ENCODE data around the gene TUBGCP6. TPM values are rescaled to one million over a fixed set of nuclear protein-coding genes. Genes with fewer than 3 reads are reported as not detected.

The TUBGCP6 gene
- total RNA-seq, 1 experiment from 2014 or later, result 38.6 TPM

DNA sequence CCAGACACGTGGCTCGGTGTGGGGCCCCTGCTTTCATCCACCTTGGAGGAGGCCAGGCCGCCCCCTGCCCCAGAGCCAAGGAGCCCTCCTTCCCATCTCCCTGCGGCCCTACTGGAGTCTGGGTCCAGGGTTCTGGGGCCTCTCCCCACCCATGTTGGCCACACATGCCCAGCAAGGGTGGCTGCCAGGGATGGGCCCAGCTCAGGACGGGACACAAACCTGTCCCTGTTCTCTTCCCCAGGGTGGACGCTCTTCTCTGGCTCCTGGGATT lies 69.7 kb downstream of the TUBGCP6 start:
- no peak for DNase-seq (ENCODE audit: low read depth, low spot score)
- no peaks in the 10 kb centered on the region for H3K9me3 ChIP-seq (ENCODE audit: control insufficient read depth in 1 of 2, insufficient read depth in 1 of 2, low read depth in 1 of 2, low read length in 2 of 2)
- H3K4me1 ChIP-seq (ENCODE audit: control insufficient read depth in 1 of 2, insufficient read depth in 2 of 2, low read length in 2 of 2), result no peaks in the 10 kb centered on the region
- no peak overlapping the region for H3K9ac ChIP-seq (ENCODE audit: low read length)
- no peaks in the 10 kb centered on the region for H3K9me2 ChIP-seq (ENCODE audit: insufficient read depth)
- CTCF ChIA-PET, result no interaction called here
- no peak for ATAC-seq
- BruUV-seq (replicated peaks), result no TSS peak
- H3K4me2 ChIP-seq (ENCODE audit: low read length), result no peak overlapping the region
- POLR2A ChIA-PET, result no interaction called here
- no peak overlapping the region for H3K27ac ChIP-seq (ENCODE audit: low read depth, low read length)
- no peak overlapping the region for H2AFZ ChIP-seq (ENCODE audit: low read depth, low read length, poor library complexity, severe bottlenecking)
- H4K20me1 ChIP-seq (ENCODE audit: insufficient read depth), result no peaks in the 10 kb centered on the region
- intact Hi-C loops (cut with micrococcal nuclease), result no loop called here
- H3K27me3 ChIP-seq (ENCODE audit: insufficient read depth, low read length), result no peaks in the 10 kb centered on the region
- RAD21 ChIA-PET (ENCODE audit: low non-redundant PET in 1 of 2, low total read pairs in 2 of 2, uncharacterized antibody in 2 of 2, unreplicated experiment in 2 of 2), result no interaction called here
- no peak overlapping the region for H3K4me3 ChIP-seq (replicated peaks in 1 of 2; ENCODE audit: low read depth in 1 of 2, low read length in 2 of 2)
- no peaks in the 10 kb centered on the region for H3K79me2 ChIP-seq (ENCODE audit: insufficient read depth, low read length)
- H3K36me3 ChIP-seq (ENCODE audit: control insufficient read depth in 1 of 2, insufficient read depth in 2 of 2, low read length in 2 of 2), result no peaks in the 10 kb centered on the region
- TF ChIP-seq SIN3A (IDR thresholded peaks at IDR 0.05; ENCODE audit: low read depth) (no peak), SP1 (IDR thresholded peaks at IDR 0.05; ENCODE audit: low read depth) (no peak), POLR2AphosphoS5 (IDR thresholded peaks at IDR 0.05; ENCODE audit: low read depth, low read length) (no peak), TCF7L2 (IDR thresholded peaks at IDR 0.05; ENCODE audit: borderline replicate concordance, extremely low read depth, insufficient read depth, insufficient read length) (no peak), ELF1 (IDR thresholded peaks at IDR 0.05; ENCODE audit: borderline replicate concordance, low read depth) (no peak)

GRCh38 chr22:50174382-50175190 lies 70.2 kb downstream of the TUBGCP6 start:
- no peaks in the 10 kb centered on the region for H3K9me2 ChIP-seq (ENCODE audit: insufficient read depth)
- intact Hi-C loops (cut with micrococcal nuclease), result no loop called here
- no peaks in the 10 kb centered on the region for H3K79me2 ChIP-seq (ENCODE audit: insufficient read depth, low read length)
- H2AFZ ChIP-seq (ENCODE audit: low read depth, low read length, poor library complexity, severe bottlenecking), result no peak overlapping the region
- H3K9ac ChIP-seq (ENCODE audit: low read length), result no peak overlapping the region
- RAD21 ChIA-PET (ENCODE audit: low non-redundant PET in 1 of 2, low total read pairs in 2 of 2, uncharacterized antibody in 2 of 2, unreplicated experiment in 2 of 2), result no interaction called here
- BruUV-seq (replicated peaks), result no TSS peak
- POLR2A ChIA-PET, result no interaction called here
- CTCF ChIA-PET, result interaction anchor here (0.6 kb wide), 1 partner anchor 11 kb away, joined by 3 read pairs; no protein-coding TSS in a partner anchor
- H3K27ac ChIP-seq (ENCODE audit: low read depth, low read length), result no peak overlapping the region
- H3K4me2 ChIP-seq (ENCODE audit: low read length), result no peak overlapping the region
- no peaks in the 10 kb centered on the region for H3K4me1 ChIP-seq (ENCODE audit: control insufficient read depth in 1 of 2, insufficient read depth in 2 of 2, low read length in 2 of 2)
- ATAC-seq, result no peak
- no peaks in the 10 kb centered on the region for H3K27me3 ChIP-seq (ENCODE audit: insufficient read depth, low read length)
- no peak for DNase-seq (ENCODE audit: low read depth, low spot score)
- no peaks in the 10 kb centered on the region for H4K20me1 ChIP-seq (ENCODE audit: insufficient read depth)
- H3K9me3 ChIP-seq (ENCODE audit: control insufficient read depth in 1 of 2, insufficient read depth in 1 of 2, low read depth in 1 of 2, low read length in 2 of 2), result no peaks in the 10 kb centered on the region
- no peak overlapping the region for H3K4me3 ChIP-seq (replicated peaks in 1 of 2; ENCODE audit: low read depth in 1 of 2, low read length in 2 of 2)
- no peak for TF ChIP-seq EGR1 (IDR thresholded peaks at IDR 0.05; ENCODE audit: low read depth)
- TF ChIP-seq POLR2AphosphoS5 (IDR thresholded peaks at IDR 0.05; ENCODE audit: low read depth, low read length), result no peak
- TF ChIP-seq FOSL1 (IDR thresholded peaks at IDR 0.05; ENCODE audit: low read depth), result no peak
- TF ChIP-seq SRF (IDR thresholded peaks at IDR 0.05; ENCODE audit: low read depth), result no peak
- TF ChIP-seq JUND (IDR thresholded peaks at IDR 0.05), result no peak
- no peak for TF ChIP-seq CBX3 (IDR thresholded peaks at IDR 0.05; ENCODE audit: low read depth)
- no peak for TF ChIP-seq CEBPB (IDR thresholded peaks at IDR 0.05; ENCODE audit: low read depth)
- TF ChIP-seq, protein P1, sequence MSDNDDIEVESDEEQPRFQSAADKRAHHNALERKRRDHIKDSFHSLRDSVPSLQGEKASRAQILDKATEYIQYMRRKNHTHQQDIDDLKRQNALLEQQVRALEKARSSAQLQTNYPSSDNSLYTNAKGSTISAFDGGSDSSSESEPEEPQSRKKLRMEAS (IDR thresholded peaks at IDR 0.05), result no peak
- TF ChIP-seq SP1 (IDR thresholded peaks at IDR 0.05; ENCODE audit: low read depth), result no peak
- no peak for TF ChIP-seq SIN3A (IDR thresholded peaks at IDR 0.05; ENCODE audit: low read depth)
- no peaks in the 10 kb centered on the region for H3K36me3 ChIP-seq (ENCODE audit: control insufficient read depth in 1 of 2, insufficient read depth in 2 of 2, low read length in 2 of 2)

Data from HCT116 (cell line).